ENCODE data around the gene CHAF1B. TPM values are rescaled to one million over a fixed set of nuclear protein-coding genes. Genes with fewer than 3 reads are reported as not detected.
A peak's percentile ranks its signal among the peaks of the same experiment; 100 is the strongest.

The CHAF1B gene
- total and polyA plus RNA-seq, 9 of the 15 experiments (the other 6 are each of a cell fraction or from before 2014, with no cell fraction given), result 7.5 to 36.8 (median 21.0) TPM

GRCh38 chr21:36431252-36431651, 46.1 kb downstream of the CHAF1B start:
- FAIRE-seq (no peak), DNase-seq (ENCODE audit: extremely low read depth in 1 of 4, low spot score in 3 of 4) (no peak), ATAC-seq (no peak)
- Histone ChIP-seq H3K79me2 (ENCODE audit: control insufficient read depth, insufficient read depth, low read length) (no peaks in the 10 kb centered on the region), H2AFZ (ENCODE audit: low read depth, low read length) (no peak overlapping the region), H3K9me1 (ENCODE audit: control insufficient read depth, insufficient read depth, low read length) (no peaks in the 10 kb centered on the region), H3K27me3 (ENCODE audit: control insufficient read depth in 2 of 2, insufficient read depth in 2 of 2, low read length in 2 of 2) (peaks cover 11 to 26% of the 10 kb centered on the region in 2 experiments; a peak in 4 of 5 replicates), H3K9ac (ENCODE audit: insufficient read depth in 1 of 2, low read depth in 2 of 2, low read length in 2 of 2) (no peak overlapping the region), H3K9me3 (replicated peaks; ENCODE audit: control insufficient read depth, insufficient read depth, low read depth, low read length) (no peaks in the 10 kb centered on the region), H3K4me2 (ENCODE audit: insufficient read depth, low read length) (no peak overlapping the region), H3K4me1 (replicated peaks in 1 of 2; ENCODE audit: control insufficient read depth in 2 of 2, insufficient read depth in 2 of 2, low read length in 2 of 2) (peaks cover 19 to 20% of the 10 kb centered on the region in 2 experiments), H3K4me3 (no peak overlapping the region), H3K36me3 (ENCODE audit: control insufficient read depth, insufficient read depth, low read length) (no peaks in the 10 kb centered on the region), H3K27ac (ENCODE audit: extremely low read depth, low read depth, low read length) (no peak overlapping the region), H4K20me1 (replicated peaks; ENCODE audit: control insufficient read depth, insufficient read depth, low read length) (peaks cover 18% of the 10 kb centered on the region)
- ChIA-PET POLR2A (interaction anchor here (0.6 kb wide), 1 partner anchor 9 kb away, joined by 3 read pairs; no protein-coding TSS in a partner anchor), CTCF (ENCODE audit: low intra/inter-chr PET ratio) (no interaction called here)
- intact Hi-C loops (cut with micrococcal nuclease) (no loop called here), in situ Hi-C loops (cut with MboI) (no loop called here)
- 54% methylated on average over 4 of the region's 4 CpGs for WGBS (ENCODE audit: insufficient coverage, low coverage, missing lambda C conversion rate)
- TF ChIP-seq TRIM28 (IDR thresholded peaks at IDR 0.05) (no peak), RBM22 (IDR thresholded peaks at IDR 0.05; ENCODE audit: low read depth, low read length, poor library complexity, severe bottlenecking) (no peak), SPI1 (IDR thresholded peaks at IDR 0.05; ENCODE audit: borderline replicate concordance, low read depth, low read length) (peak; percentile 71), ZNF589 (CRISPR knock-in tag; IDR thresholded peaks at IDR 0.05; ENCODE audit: low read depth) (0 out of 2 replicates have a peak, but pooled peaks have one; percentile 42)
- no TSS peak for BruUV-seq (replicated peaks)

GRCh38 chr21:36433059-36433709, 48.0 kb downstream of the CHAF1B start:
- no peak for ATAC-seq
- Histone ChIP-seq H3K79me2 (ENCODE audit: control insufficient read depth, insufficient read depth, low read length) (no peaks in the 10 kb centered on the region), H4K20me1 (replicated peaks; ENCODE audit: control insufficient read depth, insufficient read depth, low read length) (peaks cover 20% of the 10 kb centered on the region), H3K36me3 (ENCODE audit: control insufficient read depth, insufficient read depth, low read length) (no peaks in the 10 kb centered on the region), H3K9me3 (replicated peaks; ENCODE audit: control insufficient read depth, insufficient read depth, low read depth, low read length) (no peaks in the 10 kb centered on the region), H2AFZ (ENCODE audit: low read depth, low read length) (no peak overlapping the region), H3K9ac (ENCODE audit: insufficient read depth in 1 of 2, low read depth in 2 of 2, low read length in 2 of 2) (no peak overlapping the region), H3K4me3 (no peak overlapping the region), H3K27ac (ENCODE audit: extremely low read depth, low read depth, low read length) (no peak overlapping the region), H3K27me3 (ENCODE audit: control insufficient read depth in 2 of 2, insufficient read depth in 2 of 2, low read length in 2 of 2) (peaks cover 11 to 26% of the 10 kb centered on the region in 2 experiments; a peak in 4 of 5 replicates), H3K9me1 (ENCODE audit: control insufficient read depth, insufficient read depth, low read length) (no peaks in the 10 kb centered on the region), H3K4me2 (ENCODE audit: insufficient read depth, low read length) (no peak overlapping the region), H3K4me1 (replicated peaks in 1 of 2; ENCODE audit: control insufficient read depth in 2 of 2, insufficient read depth in 2 of 2, low read length in 2 of 2) (peaks cover 19 to 25% of the 10 kb centered on the region in 2 experiments)
- no peak for FAIRE-seq
- intact Hi-C loops (cut with micrococcal nuclease), result no loop called here
- 16% methylated on average over 6 of the region's 7 CpGs for WGBS (ENCODE audit: insufficient coverage, low coverage, missing lambda C conversion rate)
- ChIA-PET POLR2A (interaction anchor here (0.6 kb wide), 1 partner anchor 16 kb away, joined by 3 read pairs; no protein-coding TSS in a partner anchor), CTCF (ENCODE audit: low intra/inter-chr PET ratio) (no interaction called here)
- no peak for DNase-seq (ENCODE audit: extremely low read depth in 1 of 4, low spot score in 3 of 4)
- TF ChIP-seq EGR1 (conservative IDR thresholded peaks at IDR 0.05), result peak; percentile 71
- TF ChIP-seq RFX7 (CRISPR knock-in tag; IDR thresholded peaks at IDR 0.05), result no peak
- no peak for TF ChIP-seq MCM7 (IDR thresholded peaks at IDR 0.05)
- no peak for TF ChIP-seq ZKSCAN1 (IDR thresholded peaks at IDR 0.05; ENCODE audit: low read depth, low read length)
- TF ChIP-seq OTX1 (CRISPR knock-in tag; IDR thresholded peaks at IDR 0.05), result no peak
- TF ChIP-seq ZKSCAN3 (CRISPR knock-in tag; IDR thresholded peaks at IDR 0.05), result no peak
- TF ChIP-seq ZNF217 (CRISPR knock-in tag; IDR thresholded peaks at IDR 0.05), result no peak
- no peak for TF ChIP-seq SIN3B (IDR thresholded peaks at IDR 0.05; ENCODE audit: low read depth)
- no TSS peak for BruUV-seq (replicated peaks)
- in situ Hi-C loops (cut with MboI), result no loop called here
